ENCODE data around the gene OR51E2.
A peak's percentile ranks its signal among the peaks of the same experiment; 100 is the strongest.

The OR51E2 gene

GRCh38 chr11:4658629-4659445, 38.8 kb downstream of the OR51E2 start:
- no peak for DNase-seq

DNA sequence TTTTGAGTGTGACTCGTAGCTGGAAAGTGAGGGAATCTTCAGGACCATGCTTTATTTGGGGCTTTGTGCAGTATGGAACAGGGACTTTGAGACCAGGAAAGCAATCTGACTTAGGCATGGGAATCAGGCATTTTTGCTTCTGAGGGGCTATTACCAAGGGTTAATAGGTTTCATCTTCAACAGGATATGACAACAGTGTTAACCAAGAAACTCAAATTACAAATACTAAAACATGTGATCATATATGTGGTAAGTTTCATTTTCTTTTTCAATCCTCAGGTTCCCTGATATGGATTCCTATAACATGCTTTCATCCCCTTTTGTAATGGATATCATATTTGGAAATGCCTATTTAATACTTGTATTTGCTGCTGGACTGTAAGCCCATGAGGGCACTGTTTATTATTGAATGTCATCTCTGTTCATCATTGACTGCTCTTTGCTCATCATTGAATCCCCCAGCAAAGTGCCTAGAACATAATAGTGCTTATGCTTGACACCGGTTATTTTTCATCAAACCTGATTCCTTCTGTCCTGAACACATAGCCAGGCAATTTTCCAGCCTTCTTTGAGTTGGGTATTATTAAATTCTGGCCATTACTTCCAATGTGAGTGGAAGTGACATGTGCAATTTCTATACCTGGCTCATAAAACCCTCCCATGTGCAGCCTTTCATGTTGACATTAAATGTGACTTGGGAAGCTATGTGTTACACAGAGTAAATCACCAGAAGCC, 42.9 kb downstream of the OR51E2 start:
- no peak for DNase-seq

DNA sequence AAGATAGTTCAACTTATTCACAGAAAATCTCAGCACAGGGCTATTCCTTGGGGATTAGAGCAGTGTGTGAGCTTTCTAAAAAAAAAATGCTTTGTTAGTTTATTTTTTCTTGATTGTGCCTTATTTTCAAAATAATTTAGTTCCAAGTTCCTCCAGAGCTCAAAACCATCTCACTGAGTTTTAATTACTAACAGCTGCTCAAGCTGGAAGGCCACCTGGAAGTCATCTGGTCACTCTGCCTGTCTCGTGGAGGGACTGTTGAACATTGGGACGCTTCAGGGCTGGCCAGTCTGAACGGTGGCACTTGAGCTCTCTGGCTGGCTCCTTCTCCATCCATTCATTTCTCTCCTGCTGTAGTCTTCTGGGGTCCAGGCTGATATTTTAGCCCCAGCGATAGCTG, 49.9 kb downstream of the OR51E2 start:
- no peak for DNase-seq

DNA sequence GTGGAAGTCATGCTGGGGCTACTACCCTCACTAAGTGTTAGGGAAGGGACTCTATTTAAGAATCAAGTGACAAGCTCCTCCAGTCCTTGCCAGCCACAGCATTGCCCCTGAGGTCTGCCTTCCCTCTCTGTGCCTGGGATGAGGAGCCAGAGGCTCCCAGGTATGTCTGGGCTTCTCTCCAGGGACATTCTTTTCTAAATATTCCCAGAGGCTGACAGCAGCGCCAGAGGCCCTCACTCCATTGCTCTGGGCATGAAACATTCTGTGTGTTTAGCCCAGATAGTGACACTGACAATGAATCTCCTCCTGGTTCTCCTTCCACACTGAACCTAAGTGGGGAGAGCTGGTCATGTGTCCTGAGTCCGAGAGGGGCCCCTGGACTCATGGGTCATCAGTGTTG, 51.7 kb downstream of the OR51E2 start:
- no peak for DNase-seq

DNA sequence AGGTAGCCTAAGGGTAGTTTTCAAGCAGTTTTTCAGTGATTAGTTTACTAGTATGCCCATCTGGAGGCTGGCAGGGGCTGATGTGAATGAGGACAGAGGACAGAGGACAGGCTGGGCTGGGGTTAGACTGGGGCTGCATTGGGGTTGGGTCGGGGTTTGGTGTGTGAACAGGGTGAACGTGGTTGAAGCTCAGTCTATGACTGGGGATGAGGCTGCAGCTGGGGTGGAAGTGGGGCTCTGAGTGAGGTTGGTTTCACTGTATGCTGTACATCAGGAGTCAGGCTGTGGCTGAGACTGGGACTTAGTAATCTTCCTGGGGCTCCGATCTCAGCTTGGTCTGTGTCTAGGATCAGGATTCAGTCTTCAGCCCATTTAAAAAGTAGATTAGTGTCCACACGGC, 53.4 kb downstream of the OR51E2 start:
- no peak for DNase-seq

DNA sequence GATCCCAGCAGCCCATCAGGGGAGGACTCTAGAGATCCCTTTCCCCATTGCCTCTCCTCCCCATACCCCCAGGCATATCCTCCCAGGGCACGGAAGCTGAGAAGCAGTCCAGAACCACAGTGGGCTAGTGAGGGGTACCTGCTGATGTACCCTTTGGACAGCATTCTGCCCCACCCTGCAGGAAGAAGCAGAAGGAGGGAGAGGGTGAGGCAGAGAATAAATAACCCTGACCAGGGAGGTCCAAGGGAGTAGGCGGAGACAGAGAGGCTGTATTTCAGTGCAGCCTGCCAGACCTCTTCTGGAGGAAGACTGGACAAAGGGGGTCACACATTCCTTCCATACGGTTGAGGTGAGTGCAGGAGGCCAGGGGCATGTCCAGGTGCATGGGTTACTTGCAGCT, 54.0 kb downstream of the OR51E2 start, which contains the start of gene OR51E1:
TSS of gene OR51E1 (plus strand) at position 301 of the 400 bp plus-strand sequence. CDS start 8,545 bp downstream, outside the sequence.
- DNase-seq, result no peak

DNA sequence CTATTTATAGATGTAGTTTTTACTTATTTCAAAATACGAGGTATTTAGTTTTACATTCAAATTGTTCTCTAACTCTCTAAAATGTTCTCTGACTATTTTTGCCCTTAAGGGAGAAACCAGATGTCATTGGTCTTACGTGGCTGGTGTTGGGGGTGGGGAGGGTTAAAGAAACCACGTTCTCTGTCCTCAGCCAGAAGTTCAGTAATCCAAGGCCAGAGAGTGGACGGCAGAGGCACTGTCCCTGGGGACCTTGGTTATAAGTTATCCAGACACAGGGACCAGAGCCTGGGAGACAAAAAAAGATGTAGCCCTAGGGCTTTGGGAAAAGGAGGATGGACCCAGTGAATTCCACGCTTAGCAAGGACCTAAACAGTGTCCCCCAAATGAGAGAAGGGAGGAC, 54.6 kb downstream of the OR51E2 start:
- no peak for DNase-seq

- no peak for DNase-seq
Measured at GRCh38 chr11:4642043-4642442, 55.6 kb downstream of the OR51E2 start.

DNA sequence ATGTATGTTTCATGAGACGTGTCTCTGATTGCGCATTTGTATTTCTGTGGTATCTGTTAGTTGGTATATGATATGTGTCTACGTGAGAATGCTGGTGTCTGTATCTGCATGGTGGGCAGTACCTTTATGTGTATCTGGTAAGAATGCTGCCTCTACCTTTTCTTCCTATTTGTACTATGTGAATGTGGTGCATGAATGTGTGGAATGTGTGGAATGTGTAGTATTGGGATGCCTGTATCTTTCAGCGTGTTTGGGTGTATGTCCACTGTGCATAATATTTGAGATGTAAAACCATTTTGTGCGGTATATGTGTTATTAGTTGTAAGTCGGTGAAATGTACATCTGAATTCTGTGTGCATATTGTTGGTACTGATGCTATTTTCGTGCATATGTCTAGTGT, 56.2 kb downstream of the OR51E2 start:
- no peak for DNase-seq

DNA sequence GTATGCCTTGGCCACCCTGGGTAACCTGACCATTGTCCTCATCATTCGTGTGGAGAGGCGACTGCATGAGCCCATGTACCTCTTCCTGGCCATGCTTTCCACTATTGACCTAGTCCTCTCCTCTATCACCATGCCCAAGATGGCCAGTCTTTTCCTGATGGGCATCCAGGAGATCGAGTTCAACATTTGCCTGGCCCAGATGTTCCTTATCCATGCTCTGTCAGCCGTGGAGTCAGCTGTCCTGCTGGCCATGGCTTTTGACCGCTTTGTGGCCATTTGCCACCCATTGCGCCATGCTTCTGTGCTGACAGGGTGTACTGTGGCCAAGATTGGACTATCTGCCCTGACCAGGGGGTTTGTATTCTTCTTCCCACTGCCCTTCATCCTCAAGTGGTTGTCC, 57.7 kb downstream of the OR51E2 start:
- no peak for DNase-seq

DNA sequence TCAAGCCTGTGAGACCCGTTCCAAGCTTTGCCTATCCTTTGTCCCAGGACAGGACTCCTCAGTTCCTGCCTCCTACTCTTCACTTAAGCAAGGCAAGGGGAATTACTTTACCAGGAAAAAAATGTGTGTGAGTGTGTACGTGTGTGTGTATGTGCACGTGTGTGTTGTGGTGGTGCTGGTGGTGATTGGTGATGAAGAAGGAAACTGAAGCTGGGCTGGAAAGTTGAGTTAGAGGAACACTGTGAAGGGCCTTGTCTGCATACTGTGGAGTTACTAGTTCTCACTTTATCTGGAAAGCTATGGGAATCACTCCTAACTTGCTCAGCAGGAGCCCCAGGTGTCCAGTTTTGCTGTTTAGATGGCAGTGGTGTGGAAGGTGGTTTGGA, 60.0 kb downstream of the OR51E2 start:
- DNase-seq, result no peak

DNA sequence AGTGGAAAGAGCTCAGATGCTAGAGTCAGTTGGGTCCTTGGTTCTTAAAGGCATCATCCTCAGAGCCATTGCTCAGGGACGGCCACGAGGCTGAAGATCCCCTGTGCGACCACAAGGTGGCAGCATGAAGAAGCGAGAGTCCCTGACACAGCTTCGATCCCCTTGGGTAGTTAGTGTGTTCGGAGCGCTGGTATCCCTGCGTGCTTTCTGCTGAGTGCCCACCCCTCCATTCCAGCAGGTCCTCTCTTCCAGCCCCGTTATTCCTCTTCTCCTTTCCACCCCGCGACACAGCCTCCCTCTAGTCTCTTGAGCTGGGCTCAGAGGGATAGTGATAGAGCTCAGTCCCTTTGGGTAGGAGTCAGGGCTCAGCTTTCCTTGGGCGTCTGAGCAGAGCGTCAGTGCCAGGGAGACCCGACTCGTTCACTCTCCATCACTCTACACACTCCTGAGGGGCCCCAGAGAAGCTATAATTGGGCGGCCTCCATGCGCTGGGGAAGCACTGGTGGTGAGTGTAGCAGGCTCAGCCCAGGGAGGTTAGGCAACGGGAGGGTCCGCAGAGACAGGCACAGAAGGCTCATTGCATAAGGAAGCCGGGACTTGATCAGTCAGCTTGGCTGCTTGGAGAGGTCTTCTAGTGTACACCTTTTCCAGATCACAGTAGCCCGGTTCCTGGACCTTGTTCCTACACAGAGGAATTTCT, 60.5 kb downstream of the OR51E2 start, which contains the start of gene OR51D1:
TSS of gene OR51D1 (plus strand) at position 516 of the 700 bp plus-strand sequence. CDS start 2,314 bp downstream, outside the sequence.
- DNase-seq, result peak; percentile 39

- no peak for DNase-seq
Measured at GRCh38 chr11:4636136-4636535, 61.5 kb downstream of the OR51E2 start.

Measured in NCI-H187 treated with DMSO at 0.1 percent for 48 hours (cell line).